GM21723 (cell line): ENCODE data around the gene BMI1.

Source experiments
- ATAC-seq: cut with Tn5 transposase; IDR thresholded peaks from one replicate; pipeline ENCODE4 v1.9.1; 2021; ENCODE audit warnings: mild to moderate bottlenecking, moderate library complexity; ENCODE audit not compliant: unreplicated experiment

Gene BMI1

GRCh38 chr10:22319547-22319979, 1.3 kb upstream of the BMI1 start:
- ATAC-seq, result no peak

- no peak for ATAC-seq
These were observed 830 bp upstream of the BMI1 start for GRCh38 chr10:22319980-22320558.

GRCh38 chr10:22321156-22321923, 441 bp downstream of the BMI1 start:
- no peak for ATAC-seq

- no peak for ATAC-seq
These were observed 1.2 kb downstream of the BMI1 start for GRCh38 chr10:22321924-22322640.

- ATAC-seq, result no peak
These were observed 1.8 kb downstream of the BMI1 start for GRCh38 chr10:22322641-22323160.

- ATAC-seq, result no peak
These were observed 2.8 kb downstream of the BMI1 start for GRCh38 chr10:22323538-22324305.

- no peak for ATAC-seq
These were observed 3.5 kb downstream of the BMI1 start for GRCh38 chr10:22324413-22324812.

- no peak for ATAC-seq
These were observed 4.0 kb downstream of the BMI1 start for GRCh38 chr10:22324893-22325271.

- peak; percentile 50 for ATAC-seq
These were observed 4.6 kb downstream of the BMI1 start for GRCh38 chr10:22325272-22326144.

- no peak for ATAC-seq
These were observed 5.3 kb downstream of the BMI1 start for GRCh38 chr10:22326145-22326702.

GRCh38 chr10:22329150-22329549, 8.3 kb downstream of the BMI1 start:
- no peak for ATAC-seq

- ATAC-seq, result no peak
These were observed 11.3 kb downstream of the BMI1 start for GRCh38 chr10:22332116-22332692.

GRCh38 chr10:22333167-22333974, 12.5 kb downstream of the BMI1 start:
- ATAC-seq, result no peak

- ATAC-seq, result no peak
These were observed 13.0 kb downstream of the BMI1 start for GRCh38 chr10:22333975-22334282.

- no peak for ATAC-seq
These were observed 13.7 kb downstream of the BMI1 start for GRCh38 chr10:22334414-22335172.

GRCh38 chr10:22335173-22335933, 14.5 kb downstream of the BMI1 start:
- ATAC-seq, result peak; percentile 45

- no peak for ATAC-seq
These were observed 17.4 kb downstream of the BMI1 start for GRCh38 chr10:22338185-22338900.
